ENCODE measurements around the gene ARL16. TPM values are rescaled to one million over a fixed set of nuclear protein-coding genes. Genes with fewer than 3 reads are reported as not detected.

Gene ARL16
- total RNA-seq, 1 experiment from 2014 or later = 47.5 TPM

- Histone ChIP-seq H3K4me1 (ENCODE audit: control insufficient read depth in 1 of 2, insufficient read depth in 2 of 2, low read length in 2 of 2) (peaks cover under 1 to 1% of the 10 kb centered on the region in 2 experiments), H3K27ac (ENCODE audit: low read depth, low read length) (no peak overlapping the region), H3K4me2 (ENCODE audit: low read length) (no peak overlapping the region), H2AFZ (ENCODE audit: low read depth, low read length, poor library complexity, severe bottlenecking) (no peak overlapping the region), H3K9ac (ENCODE audit: low read length) (no peak overlapping the region), H3K27me3 (ENCODE audit: insufficient read depth, low read length) (no peaks in the 10 kb centered on the region), H3K9me3 (ENCODE audit: control insufficient read depth in 1 of 2, insufficient read depth in 1 of 2, low read depth in 1 of 2, low read length in 2 of 2) (no peaks in the 10 kb centered on the region), H3K36me3 (ENCODE audit: control insufficient read depth in 1 of 2, insufficient read depth in 2 of 2, low read length in 2 of 2) (peaks cover 59 to 96% of the 10 kb centered on the region in 2 experiments), H3K4me3 (replicated peaks in 1 of 2; ENCODE audit: low read depth in 1 of 2, low read length in 2 of 2) (no peak overlapping the region), H4K20me1 (ENCODE audit: insufficient read depth) (no peaks in the 10 kb centered on the region), H3K9me2 (ENCODE audit: insufficient read depth) (no peaks in the 10 kb centered on the region), H3K79me2 (ENCODE audit: insufficient read depth, low read length) (peaks cover 82% of the 10 kb centered on the region)
- TF ChIP-seq ZBTB33 (IDR thresholded peaks at IDR 0.05; ENCODE audit: extremely low read depth, insufficient replicate concordance, low read length) = no peak
- DNase-seq (ENCODE audit: low read depth, low spot score) (no peak), ATAC-seq (no peak)
- ChIA-PET CTCF (no interaction called here), RAD21 (ENCODE audit: low non-redundant PET in 1 of 2, low total read pairs in 2 of 2, uncharacterized antibody in 2 of 2, unreplicated experiment in 2 of 2) (no interaction called here), POLR2A (no interaction called here)
- no TSS peak for BruUV-seq (replicated peaks)
- intact Hi-C loops (cut with micrococcal nuclease) = loop anchor here (10.0 kb wide), 1 partner anchor 136 kb away; the partner anchor contains the start of gene FAAP100
Measured at GRCh38 chr17:81690549-81690948, 7.0 kb upstream of the ARL16 start.

DNA sequence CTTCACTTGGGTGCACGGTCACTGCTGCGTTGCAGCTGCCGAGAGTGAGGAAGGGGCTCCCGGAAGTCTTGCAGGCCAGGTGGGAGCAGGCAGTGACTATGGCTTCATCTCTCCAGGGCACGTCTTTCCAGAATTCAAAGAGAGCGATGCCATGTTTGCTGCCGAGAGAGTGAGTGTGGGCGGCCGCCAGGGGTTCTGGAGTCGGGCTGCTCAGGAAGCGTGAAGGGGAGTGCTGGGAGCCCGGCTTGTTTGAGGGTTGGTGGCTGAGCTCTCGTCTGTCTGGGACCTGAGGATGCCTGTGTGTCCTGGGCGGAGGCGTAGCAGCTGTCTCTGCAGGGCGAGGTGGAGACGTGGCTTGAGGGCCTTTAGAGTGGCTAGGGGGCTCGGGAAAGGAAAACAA, 6.5 kb upstream of the ARL16 start:
- BruUV-seq (replicated peaks) = no TSS peak
- no peaks in the 10 kb centered on the region for H3K9me3 ChIP-seq (ENCODE audit: control insufficient read depth in 1 of 2, insufficient read depth in 1 of 2, low read depth in 1 of 2, low read length in 2 of 2)
- ATAC-seq (no peak), DNase-seq (ENCODE audit: low read depth, low spot score) (no peak)
- intact Hi-C loops (cut with micrococcal nuclease) = loop anchor here (10.0 kb wide), 1 partner anchor 135 kb away; the partner anchor contains the start of gene FAAP100
- no peak overlapping the region for H2AFZ ChIP-seq (ENCODE audit: low read depth, low read length, poor library complexity, severe bottlenecking)
- H3K36me3 ChIP-seq (ENCODE audit: control insufficient read depth in 1 of 2, insufficient read depth in 2 of 2, low read length in 2 of 2) = peaks cover 55 to 96% of the 10 kb centered on the region in 2 experiments
- CTCF ChIA-PET = no interaction called here
- peaks cover 82% of the 10 kb centered on the region for H3K79me2 ChIP-seq (ENCODE audit: insufficient read depth, low read length)
- H4K20me1 ChIP-seq (ENCODE audit: insufficient read depth) = no peaks in the 10 kb centered on the region
- POLR2A ChIA-PET = no interaction called here
- RAD21 ChIA-PET (ENCODE audit: low non-redundant PET in 1 of 2, low total read pairs in 2 of 2, uncharacterized antibody in 2 of 2, unreplicated experiment in 2 of 2) = no interaction called here
- no peak overlapping the region for H3K4me3 ChIP-seq (replicated peaks in 1 of 2; ENCODE audit: low read depth in 1 of 2, low read length in 2 of 2)
- peaks cover 5 to 6% of the 10 kb centered on the region in 2 experiments for H3K4me1 ChIP-seq (ENCODE audit: control insufficient read depth in 1 of 2, insufficient read depth in 2 of 2, low read length in 2 of 2)
- no peaks in the 10 kb centered on the region for H3K9me2 ChIP-seq (ENCODE audit: insufficient read depth)
- H3K27me3 ChIP-seq (ENCODE audit: insufficient read depth, low read length) = no peaks in the 10 kb centered on the region
- H3K4me2 ChIP-seq (ENCODE audit: low read length) = no peak overlapping the region
- H3K27ac ChIP-seq (ENCODE audit: low read depth, low read length) = no peak overlapping the region
- H3K9ac ChIP-seq (ENCODE audit: low read length) = no peak overlapping the region
- TF ChIP-seq RAD21 (IDR thresholded peaks at IDR 0.05; ENCODE audit: low read depth) (no peak), EZH2 (IDR thresholded peaks at IDR 0.05) (no peak), CBX3 (IDR thresholded peaks at IDR 0.05; ENCODE audit: low read depth) (no peak), SP1 (IDR thresholded peaks at IDR 0.05; ENCODE audit: low read depth) (no peak), YY1 (IDR thresholded peaks at IDR 0.05; ENCODE audit: extremely low read depth, insufficient replicate concordance, low read depth, low read length) (no peak), POLR2AphosphoS5 (IDR thresholded peaks at IDR 0.05; ENCODE audit: low read depth, low read length) (no peak), SRF (IDR thresholded peaks at IDR 0.05; ENCODE audit: low read depth) (no peak), EZH2phosphoT487 (IDR thresholded peaks at IDR 0.05; ENCODE audit: borderline replicate concordance) (no peak), CTCF (IDR thresholded peaks at IDR 0.05 in 2 of 3, conservative IDR thresholded peaks at IDR 0.05 in 1 of 3; ENCODE audit: borderline replicate concordance in 1 of 3, insufficient read depth in 1 of 3, low read depth in 2 of 3, low read length in 2 of 3) (no peak), ZFX (IDR thresholded peaks at IDR 0.05) (no peak), FOSL1 (IDR thresholded peaks at IDR 0.05; ENCODE audit: low read depth) (no peak), SIN3A (IDR thresholded peaks at IDR 0.05; ENCODE audit: low read depth) (no peak), ZBTB33 (IDR thresholded peaks at IDR 0.05; ENCODE audit: extremely low read depth, insufficient replicate concordance, low read length) (no peak), JUND (IDR thresholded peaks at IDR 0.05) (no peak)
- TF ChIP-seq, protein P1, sequence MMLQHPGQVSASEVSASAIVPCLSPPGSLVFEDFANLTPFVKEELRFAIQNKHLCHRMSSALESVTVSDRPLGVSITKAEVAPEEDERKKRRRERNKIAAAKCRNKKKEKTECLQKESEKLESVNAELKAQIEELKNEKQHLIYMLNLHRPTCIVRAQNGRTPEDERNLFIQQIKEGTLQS (IDR thresholded peaks at IDR 0.05) = no peak
